Stimulated activated memory B cell treated with anti-CD40 and anti-IgM and Interleukin-4, amounts not matched to agents 10 μg/mL and 1 μg/mL and 100 μg/mL, for 72 hours (primary cell): Measurements from ENCODE around the gene MIS18A.
"Not testable (repeated sequence)": the region's sequence is repeated elsewhere in the genome, so short reads cannot be mapped to it uniquely, and the experiment has no call there.

Experiments
- ATAC-seq: fragments of 150-1000 bp; cut with Tn5 transposase; 2 replicates; pipeline ENCODE4 v1.10.0; 2021
- H3K27ac Mint-ChIP-seq: one replicate; pipeline ENCODE4 v1.8.0; 2022; ENCODE audit warnings: mild to moderate bottlenecking, mixed read lengths
- H3K27me3 Mint-ChIP-seq: one replicate; pipeline ENCODE4 v1.8.0; 2022; ENCODE audit warnings: mixed read lengths
- H3K36me3 Mint-ChIP-seq: one replicate; pipeline ENCODE4 v1.8.0; 2022; ENCODE audit warnings: mixed read lengths
- H3K4me1 Mint-ChIP-seq: one replicate; pipeline ENCODE4 v1.8.0; 2022; ENCODE audit warnings: mixed read lengths
- H3K4me3 Mint-ChIP-seq: one replicate; pipeline ENCODE4 v1.8.0; 2022; ENCODE audit warnings: mild to moderate bottlenecking, moderate library complexity, mixed read lengths
- H3K9me3 Mint-ChIP-seq: one replicate; pipeline ENCODE4 v1.8.0; 2022; ENCODE audit warnings: mixed read lengths

Gene MIS18A

GRCh38 chr21:32282992-32283391 lies 4.1 kb upstream of the MIS18A start:
- H3K4me3 Mint-ChIP-seq, result no peak overlapping the region
- no peaks in the 10 kb centered on the region for H3K27me3 Mint-ChIP-seq
- no peak for ATAC-seq
- H3K27ac Mint-ChIP-seq, result no peak overlapping the region
- H3K4me1 Mint-ChIP-seq, result peaks cover 26% of the 10 kb centered on the region
- peaks cover 51% of the 10 kb centered on the region for H3K36me3 Mint-ChIP-seq
- H3K9me3 Mint-ChIP-seq, result peaks cover 3% of the 10 kb centered on the region

DNA sequence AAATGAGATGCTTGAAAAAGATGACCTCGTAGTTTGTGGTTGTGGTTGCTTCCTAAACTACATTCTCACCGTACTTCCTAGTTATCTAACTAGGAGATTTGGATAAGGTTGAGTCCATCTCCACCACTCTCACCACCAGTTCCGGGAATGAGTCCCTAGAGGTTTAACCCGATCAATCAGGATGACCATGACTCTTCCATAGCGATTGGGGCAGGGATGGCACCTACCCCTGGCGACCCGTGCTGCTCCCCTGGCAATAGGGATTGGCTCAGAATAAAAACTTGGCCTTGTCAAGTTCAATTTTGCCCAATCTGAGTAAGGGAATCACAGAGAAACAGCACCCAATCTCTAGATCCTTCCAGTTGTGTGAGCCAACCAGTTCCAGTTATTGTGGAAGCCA lies 2.7 kb upstream of the MIS18A start:
- no peaks in the 10 kb centered on the region for H3K9me3 Mint-ChIP-seq
- H3K27me3 Mint-ChIP-seq, result no peaks in the 10 kb centered on the region
- no peak overlapping the region for H3K4me3 Mint-ChIP-seq
- H3K4me1 Mint-ChIP-seq, result peaks cover 29% of the 10 kb centered on the region
- H3K27ac Mint-ChIP-seq, result no peak overlapping the region
- no peak for ATAC-seq
- peaks cover 45% of the 10 kb centered on the region for H3K36me3 Mint-ChIP-seq

DNA sequence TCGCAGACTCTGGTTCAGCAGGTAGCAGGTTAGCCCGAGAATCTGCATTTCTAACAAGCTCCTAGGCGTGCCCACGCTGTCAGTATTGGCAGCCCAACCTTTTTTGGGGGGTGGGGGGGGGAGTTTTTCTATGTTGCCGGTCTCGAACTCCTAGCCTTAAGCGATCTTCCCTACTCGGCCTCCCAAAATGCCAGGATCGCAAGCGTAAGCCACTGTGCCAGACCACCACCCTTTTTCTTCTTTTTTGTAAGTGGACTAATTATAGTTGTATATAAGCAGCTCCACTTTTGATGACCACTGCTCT lies 480 bp upstream of the MIS18A start:
- peaks cover 28% of the 10 kb centered on the region for H3K36me3 Mint-ChIP-seq
- peak overlapping the region; percentile 89 for H3K27ac Mint-ChIP-seq
- H3K9me3 Mint-ChIP-seq, result no peaks in the 10 kb centered on the region
- peak overlapping the region; percentile 100 for H3K4me3 Mint-ChIP-seq
- no peak for ATAC-seq
- H3K27me3 Mint-ChIP-seq, result no peaks in the 10 kb centered on the region
- peaks cover 35% of the 10 kb centered on the region for H3K4me1 Mint-ChIP-seq

- no peak for ATAC-seq
- Mint-ChIP-seq H3K9me3 (no peaks in the 10 kb centered on the region), H3K4me1 (peaks cover 35% of the 10 kb centered on the region), H3K27ac (peak overlapping the region; percentile 89), H3K4me3 (peak overlapping the region; percentile 100), H3K36me3 (peaks cover 19% of the 10 kb centered on the region), H3K27me3 (no peaks in the 10 kb centered on the region)
Observed at GRCh38 chr21:32278103-32278502, 746 bp downstream of the MIS18A start.

DNA sequence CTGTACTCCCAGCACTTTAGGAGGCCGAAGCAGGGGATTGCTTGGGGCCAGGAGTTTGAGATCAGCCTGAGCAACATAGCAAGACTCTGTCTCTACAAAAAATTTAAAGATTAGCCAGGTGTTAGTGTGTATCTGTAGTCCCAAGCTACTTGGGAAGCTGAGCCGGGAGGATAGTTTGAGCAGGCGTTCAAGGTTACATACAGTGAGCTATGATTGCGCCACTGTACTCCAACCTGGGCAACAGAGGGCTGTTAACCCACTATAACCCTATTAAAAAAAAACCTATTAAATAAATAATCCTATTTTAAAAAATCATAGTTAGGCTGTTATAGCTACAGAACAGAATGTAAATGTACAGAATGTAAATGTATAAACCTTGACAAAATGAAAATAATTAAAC lies 2.2 kb downstream of the MIS18A start:
- Mint-ChIP-seq H3K9me3 (no peaks in the 10 kb centered on the region), H3K36me3 (peaks cover 15% of the 10 kb centered on the region), H3K4me1 (peaks cover 35% of the 10 kb centered on the region), H3K27ac (no peak overlapping the region), H3K4me3 (no peak overlapping the region), H3K27me3 (no peaks in the 10 kb centered on the region)
- no peak for ATAC-seq

GRCh38 chr21:32270748-32271147 lies 8.1 kb downstream of the MIS18A start:
- H3K36me3 Mint-ChIP-seq, result peaks cover 32% of the 10 kb centered on the region
- ATAC-seq, result no peak
- H3K27me3 Mint-ChIP-seq, result no peaks in the 10 kb centered on the region
- H3K4me1 Mint-ChIP-seq, result peaks cover 3% of the 10 kb centered on the region
- H3K27ac Mint-ChIP-seq, result no peak overlapping the region
- no peak overlapping the region for H3K4me3 Mint-ChIP-seq
- no peaks in the 10 kb centered on the region for H3K9me3 Mint-ChIP-seq

DNA sequence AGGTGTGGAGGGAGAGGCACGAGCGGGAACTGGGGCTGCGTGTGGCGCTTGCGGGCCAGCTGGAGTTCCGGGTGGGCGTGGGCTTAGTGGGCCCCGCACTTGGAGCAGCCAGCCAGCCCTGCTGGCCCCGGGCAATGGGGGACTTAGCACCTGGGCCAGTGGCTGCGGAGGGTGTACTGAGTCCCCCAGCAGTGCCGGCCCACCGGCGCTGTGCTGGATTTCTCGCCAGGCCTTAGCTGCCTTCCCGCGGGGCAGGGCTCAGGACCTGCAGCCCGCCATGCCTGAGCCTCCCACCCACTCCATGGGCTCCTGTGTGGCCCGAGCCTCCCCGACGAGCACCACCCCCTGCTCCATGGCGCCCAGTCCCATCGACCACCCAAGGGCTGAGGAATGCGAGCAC lies 13.5 kb downstream of the MIS18A start:
- not testable (repeated sequence) for H3K27me3 Mint-ChIP-seq, ATAC-seq, H3K27ac Mint-ChIP-seq, H3K4me1 Mint-ChIP-seq, H3K9me3 Mint-ChIP-seq, H3K4me3 Mint-ChIP-seq
- H3K36me3 Mint-ChIP-seq, result peaks cover 18% of the 10 kb centered on the region

DNA sequence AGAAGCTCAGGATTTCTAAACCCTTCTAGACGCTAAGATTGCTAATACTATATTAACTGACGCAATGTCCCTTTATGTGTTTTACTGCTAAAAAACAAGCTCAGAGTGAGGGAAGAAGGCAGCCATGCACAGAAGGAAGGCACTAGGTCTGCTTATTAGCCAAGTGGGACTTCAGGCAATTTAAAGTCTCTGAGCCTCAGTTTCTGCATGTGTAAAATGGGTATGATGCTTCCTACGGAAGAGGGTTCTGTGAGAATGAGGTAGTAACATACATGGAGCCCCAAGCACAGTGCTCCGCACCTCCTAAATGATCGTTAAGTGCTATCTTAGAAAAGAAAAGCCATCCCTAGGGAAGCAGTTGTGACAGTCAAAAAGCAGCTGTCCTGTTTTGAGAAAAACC lies 16.9 kb downstream of the MIS18A start:
- no peaks in the 10 kb centered on the region for H3K9me3 Mint-ChIP-seq
- no peak overlapping the region for H3K27ac Mint-ChIP-seq
- ATAC-seq, result no peak
- no peaks in the 10 kb centered on the region for H3K4me1 Mint-ChIP-seq
- no peak overlapping the region for H3K4me3 Mint-ChIP-seq
- H3K27me3 Mint-ChIP-seq, result peaks cover 11% of the 10 kb centered on the region
- H3K36me3 Mint-ChIP-seq, result peaks cover 8% of the 10 kb centered on the region

GRCh38 chr21:32260130-32260529 lies 18.7 kb downstream of the MIS18A start:
- H3K27me3 Mint-ChIP-seq, result peaks cover 27% of the 10 kb centered on the region
- no peak for ATAC-seq
- no peaks in the 10 kb centered on the region for H3K9me3 Mint-ChIP-seq
- no peak overlapping the region for H3K27ac Mint-ChIP-seq
- no peaks in the 10 kb centered on the region for H3K36me3 Mint-ChIP-seq
- no peak overlapping the region for H3K4me3 Mint-ChIP-seq
- H3K4me1 Mint-ChIP-seq, result no peaks in the 10 kb centered on the region

GRCh38 chr21:32258786-32259048 lies 20.1 kb downstream of the MIS18A start:
- peaks cover 27% of the 10 kb centered on the region for H3K27me3 Mint-ChIP-seq
- not testable (repeated sequence) for H3K27ac Mint-ChIP-seq, ATAC-seq, H3K4me1 Mint-ChIP-seq, H3K4me3 Mint-ChIP-seq, H3K36me3 Mint-ChIP-seq, H3K9me3 Mint-ChIP-seq

DNA sequence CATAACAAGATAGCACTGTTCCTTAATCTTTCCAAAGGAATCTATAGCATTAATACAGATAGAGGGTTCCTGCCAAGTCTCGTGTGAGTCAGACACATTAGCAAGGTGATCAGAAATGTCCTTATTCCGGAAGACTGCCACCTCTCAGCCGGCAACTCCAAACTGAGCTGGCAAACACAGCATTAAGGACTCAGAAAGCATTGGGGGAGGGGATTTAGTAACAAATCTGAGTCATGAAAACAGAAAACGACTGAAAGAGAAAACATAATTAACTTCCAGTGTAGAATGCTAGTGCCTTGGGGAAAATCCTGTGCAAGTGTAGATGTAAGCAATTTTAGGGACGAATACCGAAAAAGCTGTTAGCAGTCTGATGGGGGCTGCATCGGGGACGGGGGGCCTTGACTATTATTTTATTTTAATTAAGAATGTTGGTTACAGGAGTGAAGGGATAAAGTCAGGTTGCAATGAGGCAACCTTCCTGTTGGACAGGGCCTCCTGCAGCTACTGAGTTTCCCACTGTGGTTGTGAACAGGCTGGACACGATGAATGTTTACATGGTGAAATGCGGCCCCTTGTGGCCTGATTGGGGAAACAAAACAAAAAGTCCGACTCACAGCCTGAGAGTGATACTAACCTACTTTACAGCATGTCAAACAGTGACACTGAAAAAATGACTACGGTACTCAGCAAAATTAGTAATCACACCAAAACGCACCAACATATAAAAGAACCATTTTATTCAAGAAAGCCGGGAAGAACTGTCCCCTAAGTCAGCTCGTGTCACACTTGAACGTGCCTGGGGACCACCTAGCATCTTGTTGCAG lies 20.7 kb downstream of the MIS18A start:
- Mint-ChIP-seq H3K4me1 (no peaks in the 10 kb centered on the region), H3K9me3 (no peaks in the 10 kb centered on the region), H3K36me3 (no peaks in the 10 kb centered on the region), H3K27me3 (peaks cover 27% of the 10 kb centered on the region), H3K4me3 (no peak overlapping the region), H3K27ac (no peak overlapping the region)
- peak; percentile 70 for ATAC-seq

DNA sequence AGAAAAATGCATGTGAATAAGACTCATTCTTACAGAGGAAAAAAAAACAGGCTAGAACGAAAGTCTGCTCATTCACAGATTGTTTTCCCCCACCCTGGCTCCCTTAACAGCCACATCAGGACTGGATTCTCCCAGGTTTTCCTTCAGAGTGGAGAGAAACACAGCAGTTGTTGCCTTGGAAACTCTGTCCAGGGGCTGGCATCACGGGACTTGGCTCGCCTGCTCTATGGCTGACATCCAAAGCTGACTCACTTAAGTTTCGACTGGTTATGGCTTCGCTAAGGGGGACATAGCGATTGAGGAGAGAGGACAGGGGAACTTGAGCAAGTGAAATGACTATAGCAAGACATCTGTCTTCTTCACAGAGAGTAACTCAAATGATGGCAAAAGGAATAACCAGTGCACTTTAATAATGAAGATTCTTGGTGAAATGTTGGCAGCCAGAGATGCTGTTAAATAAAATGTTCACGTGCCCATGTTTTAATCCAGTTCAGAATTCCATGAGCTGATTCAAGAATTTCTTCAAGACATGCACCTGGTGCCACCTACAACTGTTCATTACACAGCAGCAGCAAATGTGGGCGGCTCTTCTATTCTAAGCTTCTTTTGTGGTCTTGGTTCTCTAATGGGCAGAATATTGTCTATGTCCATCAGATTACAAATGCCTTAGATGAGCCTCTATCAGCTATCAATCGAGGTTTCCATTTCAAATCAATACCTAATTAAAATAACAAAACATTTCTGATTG lies 21.8 kb downstream of the MIS18A start:
- no peaks in the 10 kb centered on the region for H3K36me3 Mint-ChIP-seq
- H3K4me1 Mint-ChIP-seq, result no peaks in the 10 kb centered on the region
- H3K27ac Mint-ChIP-seq, result no peak overlapping the region
- ATAC-seq, result no peak
- H3K9me3 Mint-ChIP-seq, result peaks cover 2% of the 10 kb centered on the region
- no peak overlapping the region for H3K4me3 Mint-ChIP-seq
- peaks cover 33% of the 10 kb centered on the region for H3K27me3 Mint-ChIP-seq

DNA sequence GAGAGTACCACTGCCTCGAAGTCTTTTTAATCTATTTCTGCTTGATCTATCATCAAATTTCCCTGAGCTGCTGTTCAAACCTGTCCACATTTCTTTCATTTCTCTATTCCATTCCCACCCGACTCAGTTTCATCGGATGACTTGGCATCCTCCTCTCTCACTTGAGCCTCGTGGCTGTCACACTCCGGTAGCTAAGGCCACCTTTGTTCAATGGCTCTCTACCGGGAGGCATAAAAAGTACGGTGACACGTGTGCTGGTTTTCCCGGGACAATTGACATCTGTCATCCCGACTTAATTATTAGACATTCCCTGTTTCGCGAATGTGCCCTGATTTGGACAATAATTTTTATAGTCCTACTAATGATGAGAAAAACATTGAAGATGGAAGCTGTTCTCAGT lies 22.6 kb downstream of the MIS18A start:
- ATAC-seq, result no peak
- Mint-ChIP-seq H3K9me3 (peaks cover 6% of the 10 kb centered on the region), H3K27ac (no peak overlapping the region), H3K4me3 (no peak overlapping the region), H3K36me3 (peaks cover 3% of the 10 kb centered on the region), H3K4me1 (no peaks in the 10 kb centered on the region), H3K27me3 (peaks cover 41% of the 10 kb centered on the region)

- no peak overlapping the region for H3K4me3 Mint-ChIP-seq
- no peak overlapping the region for H3K27ac Mint-ChIP-seq
- H3K9me3 Mint-ChIP-seq, result peaks cover 16% of the 10 kb centered on the region
- peaks cover 6% of the 10 kb centered on the region for H3K36me3 Mint-ChIP-seq
- no peak for ATAC-seq
- no peaks in the 10 kb centered on the region for H3K4me1 Mint-ChIP-seq
- H3K27me3 Mint-ChIP-seq, result peaks cover 65% of the 10 kb centered on the region
Observed at GRCh38 chr21:32253215-32253641, 25.6 kb downstream of the MIS18A start.

DNA sequence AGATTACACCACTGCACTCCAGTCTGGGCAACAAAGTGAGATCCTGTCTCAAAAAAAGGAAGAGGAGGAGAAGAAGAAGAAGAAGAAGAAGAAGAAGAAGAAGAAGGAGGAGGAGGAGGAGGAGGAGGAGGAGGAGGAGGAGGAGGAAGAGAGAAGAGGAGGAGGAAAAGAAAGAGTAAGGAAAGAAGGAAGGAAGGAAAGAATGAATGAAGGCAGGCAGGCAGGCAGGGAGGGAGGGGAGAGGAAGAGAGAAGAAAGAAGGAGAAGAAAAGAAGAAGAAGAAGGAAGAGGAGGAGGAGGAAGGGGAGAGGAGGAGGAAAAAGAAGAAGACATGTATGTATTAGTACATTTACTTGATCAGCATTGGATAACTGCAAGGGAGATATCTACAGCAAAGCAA lies 26.7 kb downstream of the MIS18A start:
- no peaks in the 10 kb centered on the region for H3K4me1 Mint-ChIP-seq
- peaks cover 17% of the 10 kb centered on the region for H3K9me3 Mint-ChIP-seq
- no peak overlapping the region for H3K4me3 Mint-ChIP-seq
- H3K36me3 Mint-ChIP-seq, result peaks cover 6% of the 10 kb centered on the region
- H3K27ac Mint-ChIP-seq, result no peak overlapping the region
- peaks cover 62% of the 10 kb centered on the region for H3K27me3 Mint-ChIP-seq
- ATAC-seq, result no peak

- peaks cover 46% of the 10 kb centered on the region for H3K27me3 Mint-ChIP-seq
- no peaks in the 10 kb centered on the region for H3K4me1 Mint-ChIP-seq
- H3K9me3 Mint-ChIP-seq, result peaks cover 17% of the 10 kb centered on the region
- H3K36me3 Mint-ChIP-seq, result peaks cover 6% of the 10 kb centered on the region
- no peak overlapping the region for H3K4me3 Mint-ChIP-seq
- H3K27ac Mint-ChIP-seq, result no peak overlapping the region
- ATAC-seq, result no peak
Observed at GRCh38 chr21:32249511-32250280, 29.2 kb downstream of the MIS18A start.
